IPS DF 4.7 (cell line): ENCODE results near the gene PNLIPRP1.

Source experiments
- DNase-seq: peaks from one replicate; pipeline ENCODE4 v3.0.0-alpha.2; 2013; ENCODE audit warnings: low spot score; ENCODE audit errors: extremely low read depth

Gene PNLIPRP1

DNA sequence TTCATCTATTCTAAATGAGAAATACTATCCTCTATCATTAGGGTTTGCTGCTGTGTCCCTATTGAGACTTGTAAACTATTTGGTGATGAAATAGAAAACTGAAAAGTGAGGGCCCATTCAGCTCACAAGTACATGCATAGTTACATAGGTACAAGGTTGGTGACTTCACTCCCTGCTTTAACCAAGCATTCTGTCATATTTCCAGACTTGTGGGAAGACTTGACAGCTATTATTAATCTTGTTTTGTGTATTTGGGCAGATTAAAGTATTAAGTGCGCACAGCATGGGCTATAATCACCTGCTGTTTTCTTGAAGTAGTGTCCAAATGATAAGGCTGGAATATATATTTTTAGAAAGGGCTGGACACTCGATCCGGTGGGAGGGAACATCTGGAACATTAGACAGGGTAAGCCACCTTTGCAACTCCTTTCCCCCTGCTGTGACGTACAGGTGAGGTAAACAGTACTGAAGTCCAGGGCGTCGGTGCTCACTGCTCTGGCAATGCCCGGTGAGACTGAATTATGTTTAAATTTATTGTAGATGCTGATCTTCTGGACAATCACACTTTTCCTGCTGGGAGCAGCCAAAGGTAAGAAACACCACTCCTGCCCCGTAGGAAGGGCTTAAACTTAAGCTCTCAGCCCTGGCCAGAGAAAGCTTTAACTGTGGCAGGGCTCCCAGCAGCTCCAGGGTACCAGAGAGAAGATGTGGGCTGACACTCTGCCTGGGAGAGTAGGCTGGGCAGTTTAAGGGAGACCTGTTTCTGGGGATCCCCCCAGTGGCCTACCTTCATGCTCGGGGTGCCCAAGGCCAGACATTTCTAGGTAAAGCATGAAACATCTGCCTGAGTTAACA is at the start of gene PNLIPRP1:
PNLIPRP1 (plus strand) TSS at position 370 of the 855 bp plus-strand sequence; CDS start at position 541, 171 bp downstream.
- no peak for DNase-seq

DNA sequence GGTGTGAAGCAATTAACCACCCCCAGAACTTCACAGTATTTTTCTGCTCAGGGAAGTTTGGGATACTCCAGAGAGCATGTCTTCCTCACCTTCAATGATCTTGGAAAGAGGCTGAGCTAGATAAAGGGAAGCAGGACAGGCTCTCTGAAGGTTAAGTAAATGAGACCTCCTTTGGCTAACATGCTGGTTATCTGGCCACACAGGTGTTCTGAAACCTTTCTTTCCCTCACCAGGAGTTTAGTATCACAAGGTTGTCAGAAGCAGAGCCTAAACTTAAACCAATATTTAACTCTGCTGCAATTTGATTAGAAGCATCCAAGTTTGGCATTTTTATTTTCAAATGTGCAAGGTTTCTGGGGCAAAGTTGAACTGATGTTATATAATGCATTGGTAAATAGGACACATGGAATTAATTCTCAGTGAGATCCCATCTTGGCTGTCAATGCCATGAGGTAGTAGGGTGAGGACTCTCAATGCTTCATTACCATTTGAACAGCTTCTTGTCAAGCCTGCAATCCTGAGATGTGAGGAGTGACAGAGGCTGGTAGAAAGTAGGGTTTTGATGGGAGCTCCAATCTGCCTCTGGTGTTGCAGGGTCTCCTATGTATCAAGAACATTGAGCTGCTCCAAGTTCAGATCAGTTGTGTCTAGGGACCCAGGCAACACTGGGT is 48.6 kb upstream of the PNLIPRP1 start:
- DNase-seq, result no peak

DNA sequence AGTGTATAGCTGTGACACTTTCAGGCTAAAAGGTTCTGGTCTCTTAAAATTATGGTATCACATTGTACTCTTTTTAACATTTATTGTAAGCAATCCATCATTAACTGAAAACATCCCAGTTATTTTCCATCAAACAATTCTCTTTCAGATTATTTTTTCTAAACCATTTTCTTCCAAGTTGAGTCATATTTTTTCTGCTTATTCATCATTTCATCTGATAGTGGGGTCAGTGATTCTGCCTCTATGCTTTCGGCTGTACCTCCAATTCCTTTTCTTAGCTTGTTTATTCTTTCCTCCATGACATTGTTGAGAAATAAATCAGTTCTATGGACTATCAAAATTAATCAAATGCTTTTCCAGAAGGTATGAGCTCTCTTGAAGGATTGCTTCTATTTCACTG is 45.6 kb upstream of the PNLIPRP1 start:
- DNase-seq, result no peak

GRCh38 chr10:116545756-116546155 is 45.0 kb upstream of the PNLIPRP1 start, which contains the start of gene PNLIP:
TSS of gene PNLIP (plus strand) at chr10:116545931. CDS start at chr10:116546093, 162 bp downstream.
- no peak for DNase-seq

- DNase-seq, result no peak
These were observed 42.5 kb upstream of the PNLIPRP1 start for GRCh38 chr10:116548301-116548700.

DNA sequence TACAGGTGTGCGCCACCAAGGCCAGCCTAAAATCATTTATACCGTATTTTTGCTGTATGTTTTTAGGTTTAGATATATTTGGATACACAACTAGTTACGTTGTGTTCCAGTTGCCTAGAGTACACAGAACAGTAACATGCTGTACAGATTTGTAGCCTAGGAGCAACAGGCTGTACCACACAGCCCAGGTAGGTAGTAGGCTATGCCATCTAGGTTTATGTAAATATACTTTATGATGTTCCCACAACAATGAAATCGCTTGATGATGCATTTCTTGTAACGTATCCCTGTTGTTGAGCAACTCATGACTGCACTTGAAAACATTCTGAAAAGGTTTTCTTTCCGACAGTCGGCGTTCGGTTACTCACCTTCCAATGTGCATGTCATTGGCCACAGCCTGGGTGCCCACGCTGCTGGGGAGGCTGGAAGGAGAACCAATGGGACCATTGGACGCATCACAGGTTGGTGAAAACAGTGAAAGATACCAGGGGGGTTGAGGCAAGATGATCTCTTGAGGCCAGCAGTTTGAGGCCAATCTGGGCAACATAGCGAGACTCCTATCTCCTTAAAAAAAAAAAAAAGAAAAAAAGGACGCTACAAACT is 37.3 kb upstream of the PNLIPRP1 start:
- no peak for DNase-seq

- no peak for DNase-seq
These were observed 36.1 kb upstream of the PNLIPRP1 start for GRCh38 chr10:116554628-116555027.

DNA sequence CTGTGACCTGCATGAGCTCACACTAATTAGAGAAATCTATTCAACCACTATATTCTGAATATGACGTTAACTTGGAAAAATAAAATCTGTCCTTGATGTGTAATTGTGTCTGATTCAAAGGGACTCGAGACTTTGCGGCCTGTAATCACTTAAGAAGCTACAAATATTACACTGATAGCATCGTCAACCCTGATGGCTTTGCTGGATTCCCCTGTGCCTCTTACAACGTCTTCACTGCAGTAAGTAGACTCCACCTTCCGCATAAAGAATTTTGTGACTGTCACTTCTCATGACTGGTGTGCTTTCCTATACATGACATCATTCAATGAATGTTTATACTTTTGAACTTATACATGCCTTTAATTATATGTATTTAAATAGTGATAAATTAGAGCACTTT is 34.9 kb upstream of the PNLIPRP1 start:
- no peak for DNase-seq

DNA sequence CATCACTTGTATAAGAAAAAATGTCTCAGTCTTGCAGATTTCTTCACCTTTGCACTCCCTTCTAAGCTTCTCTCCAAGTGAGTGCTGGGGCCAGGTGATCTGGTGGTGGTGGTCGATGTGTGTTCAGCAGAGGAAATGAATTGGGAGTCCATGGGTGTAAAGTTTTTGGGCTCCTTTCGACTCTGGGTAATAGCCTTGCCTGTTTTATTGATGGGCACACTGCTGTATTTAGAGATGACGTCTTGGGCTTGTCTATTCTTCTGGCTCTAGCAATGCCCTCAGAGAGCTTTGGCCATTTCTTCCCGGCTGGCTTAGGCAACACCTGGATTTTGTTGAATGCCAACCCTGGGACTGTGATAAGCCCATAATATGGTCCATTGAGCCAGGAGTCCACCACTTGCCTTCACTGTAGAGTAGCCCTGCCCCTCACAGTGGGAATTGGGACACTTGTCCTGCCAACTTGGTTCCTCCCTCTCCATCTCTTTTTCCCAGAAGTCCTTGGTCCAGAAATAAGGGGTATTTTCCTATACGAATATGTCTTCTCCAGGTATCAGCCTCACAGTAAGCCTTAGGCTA is 33.4 kb upstream of the PNLIPRP1 start:
- DNase-seq, result no peak

GRCh38 chr10:116565534-116565933 is 25.2 kb upstream of the PNLIPRP1 start:
- no peak for DNase-seq

- no peak for DNase-seq
These were observed 23.8 kb upstream of the PNLIPRP1 start for GRCh38 chr10:116566932-116567331.

DNA sequence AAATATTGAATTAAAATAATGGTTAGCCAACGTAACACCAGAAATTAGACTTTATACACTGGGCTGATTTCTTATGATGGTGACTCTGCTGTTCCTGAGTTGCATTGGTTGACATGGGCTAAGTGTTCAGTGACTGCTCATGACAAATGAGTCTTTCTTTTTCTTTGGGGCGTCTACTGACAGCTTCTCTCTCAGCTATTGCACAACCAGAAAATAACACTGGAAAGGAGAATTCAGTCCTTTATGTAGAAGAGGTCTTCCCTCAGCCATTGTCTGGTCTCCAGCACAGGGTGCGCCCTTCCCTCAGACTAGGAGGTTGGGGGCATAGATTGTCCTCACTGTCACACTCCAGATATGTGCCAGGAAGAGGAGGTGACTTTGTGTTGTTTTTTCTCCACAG is 23.4 kb upstream of the PNLIPRP1 start:
- no peak for DNase-seq

DNA sequence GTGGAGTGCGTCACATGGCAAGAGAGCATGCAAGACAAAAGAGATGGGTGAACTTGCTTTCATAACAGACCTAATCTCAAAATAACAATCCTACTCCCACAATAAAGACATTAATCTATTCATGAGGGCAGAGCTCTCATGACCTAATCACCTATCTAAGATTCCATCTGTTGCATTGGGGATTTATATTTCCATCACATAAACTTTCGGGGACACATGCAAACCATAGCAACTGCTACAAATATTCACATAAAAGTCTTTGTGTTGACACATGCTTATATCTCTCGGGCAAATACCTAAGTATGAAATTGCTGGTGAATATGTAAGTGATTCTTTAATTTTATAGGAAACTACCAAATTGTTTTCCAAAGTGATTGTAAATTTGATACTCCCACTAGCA is 16.0 kb upstream of the PNLIPRP1 start:
- no peak for DNase-seq

GRCh38 chr10:116587878-116588591 is 2.7 kb upstream of the PNLIPRP1 start:
- DNase-seq, result no peak

- no peak for DNase-seq
These were observed 1.8 kb upstream of the PNLIPRP1 start for GRCh38 chr10:116588995-116589394.

DNA sequence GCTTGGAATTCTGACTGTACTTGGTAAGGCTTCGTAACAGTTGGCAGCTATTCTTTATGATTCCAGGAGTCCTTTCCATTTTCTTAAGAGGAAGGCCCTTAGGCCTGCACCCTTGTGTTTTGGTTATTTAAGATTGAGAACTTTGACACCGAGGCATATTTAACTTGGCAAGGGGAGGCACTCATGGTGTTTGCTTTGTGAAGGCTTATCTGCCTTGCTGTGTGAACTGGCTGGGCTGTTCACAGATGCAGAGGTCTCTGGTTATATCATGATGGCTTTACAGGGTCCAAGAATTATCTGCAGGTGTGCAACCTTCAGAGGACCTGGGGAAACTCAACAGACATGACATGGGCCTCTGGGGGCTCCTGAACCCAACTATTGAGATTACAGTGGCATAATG is 833 bp upstream of the PNLIPRP1 start:
- no peak for DNase-seq

DNA sequence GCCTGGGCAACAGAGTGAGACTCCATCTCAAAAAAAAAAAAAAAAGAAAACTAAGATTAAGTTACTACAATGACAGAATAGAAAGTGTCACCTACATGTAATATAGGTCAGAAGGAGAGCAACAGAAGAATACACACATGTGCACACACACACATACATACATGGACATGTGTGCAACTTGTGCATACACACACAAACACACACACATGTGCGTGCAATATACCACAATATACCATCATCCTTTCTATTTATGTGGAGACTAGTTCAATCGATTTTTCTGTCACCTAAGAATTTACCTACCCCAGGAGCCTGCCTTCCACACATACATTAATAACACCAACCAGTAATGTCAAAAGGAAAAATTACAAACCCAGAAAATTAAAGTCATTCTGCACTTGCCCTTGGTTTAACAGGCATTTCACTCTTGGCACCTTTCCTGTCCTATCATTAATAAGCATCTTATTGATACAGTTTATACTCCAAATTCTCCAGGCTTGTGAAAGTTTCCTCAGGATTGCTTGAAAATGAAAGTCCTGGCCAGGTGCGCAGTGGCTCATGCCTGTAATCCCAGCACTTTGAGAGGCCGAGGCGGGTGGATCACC is 2.5 kb downstream of the PNLIPRP1 start:
- DNase-seq, result no peak

DNA sequence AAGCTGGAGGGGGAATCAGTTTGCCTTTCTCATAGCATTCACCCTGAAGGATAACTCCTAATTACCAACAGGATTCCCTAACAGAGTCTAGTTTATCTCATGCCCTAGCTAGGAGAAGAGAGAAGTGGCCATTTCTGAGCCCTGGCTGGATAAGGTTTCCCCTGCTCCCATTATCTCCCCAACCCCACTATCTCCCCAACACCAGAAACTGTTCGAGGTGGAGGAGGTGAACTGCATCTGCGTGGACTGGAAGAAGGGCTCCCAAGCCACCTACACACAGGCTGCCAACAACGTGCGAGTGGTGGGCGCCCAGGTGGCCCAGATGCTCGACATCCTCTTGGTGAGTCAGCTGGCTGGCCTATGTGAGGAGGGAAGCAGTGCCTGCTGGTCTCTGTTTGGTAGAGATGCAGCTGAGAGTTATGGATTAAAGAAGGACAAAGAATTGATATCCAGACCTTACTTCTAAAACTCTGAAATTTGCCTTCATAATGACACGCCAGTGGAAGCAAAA is 3.8 kb downstream of the PNLIPRP1 start:
- no peak for DNase-seq

- no peak for DNase-seq
These were observed 5.3 kb downstream of the PNLIPRP1 start for GRCh38 chr10:116596062-116596461.

DNA sequence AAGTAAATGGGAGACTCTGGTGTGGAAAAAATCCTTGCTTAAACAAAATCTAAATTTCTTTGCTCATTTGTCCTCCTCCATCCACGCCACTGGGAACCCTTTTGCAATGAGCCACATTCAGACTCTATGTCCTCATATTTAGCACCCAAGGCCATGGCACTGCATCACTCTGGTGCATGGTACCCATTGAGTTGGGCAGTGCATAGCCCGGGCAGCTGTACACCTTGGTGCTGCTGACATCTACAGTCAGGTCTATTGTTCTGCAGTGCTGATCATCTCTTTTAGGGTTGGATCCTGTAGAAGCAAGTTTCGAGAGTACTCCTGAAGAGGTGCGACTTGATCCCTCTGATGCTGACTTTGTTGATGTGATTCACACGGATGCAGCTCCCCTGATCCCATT is 6.8 kb downstream of the PNLIPRP1 start:
- no peak for DNase-seq

DNA sequence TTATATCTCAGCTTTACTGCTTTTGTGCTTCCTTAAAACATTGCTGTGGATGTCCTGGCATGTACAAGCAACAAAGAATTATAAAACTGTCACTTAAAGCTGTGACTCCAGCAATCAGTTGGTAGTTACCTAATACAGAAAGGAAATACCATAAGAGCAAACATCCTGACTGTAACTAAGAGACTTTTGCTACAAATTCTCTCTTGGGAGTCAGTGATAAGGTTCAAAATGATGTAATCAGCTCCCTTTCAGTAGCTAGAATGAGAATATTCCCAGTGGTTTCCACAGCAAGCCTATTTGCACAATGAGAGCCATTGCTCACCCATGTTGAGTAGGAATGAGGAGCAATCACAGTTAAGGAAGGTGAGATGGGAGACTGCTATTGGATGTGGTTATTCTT is 7.6 kb downstream of the PNLIPRP1 start:
- no peak for DNase-seq
